Neural progenitor cell (in vitro differentiated cells): Measurements from ENCODE around the gene PADI3. TPM values are rescaled to one million over a fixed set of nuclear protein-coding genes. Genes with fewer than 3 reads are reported as not detected.

Experiments used
- DNase-seq: peaks from one replicate; pipeline ENCODE4 v3.0.0-alpha.2; 2016; ENCODE audit warnings: low spot score
- H2AFZ ChIP-seq: fragments of 200-600 bp; sonication (generic); replicated peaks from 2 replicates; pipeline ENCODE4 v1.6.1; 2016; ENCODE audit warnings: antibody characterized with exemption
- H3F3A ChIP-seq: fragments of 200-600 bp; sonication (generic); 2 replicates; pipeline ENCODE4 v1.6.1; 2016; ENCODE audit warnings: antibody characterized with exemption, low read depth
- H3K27ac ChIP-seq: fragments of 200-600 bp; sonication (generic); 2 replicates; pipeline ENCODE4 v1.5.1; 2016; ENCODE audit warnings: mild to moderate bottlenecking
- H3K27me3 ChIP-seq: fragments of 200-600 bp; sonication (generic); 2 replicates; pipeline ENCODE4 v1.6.1; 2016; ENCODE audit warnings: mild to moderate bottlenecking, moderate library complexity
- H3K36me3 ChIP-seq: fragments of 200-600 bp; sonication (generic); 2 replicates; pipeline ENCODE4 v1.5.1; 2016
- H3K4me1 ChIP-seq: fragments of 200-600 bp; sonication (generic); 2 replicates; pipeline ENCODE4 v1.6.1; 2016; ENCODE audit warnings: mixed run types
- H3K4me2 ChIP-seq: fragments of 200-600 bp; sonication (generic); 2 replicates; pipeline ENCODE4 v1.6.1; 2016
- H3K4me3 ChIP-seq: fragments of 200-600 bp; sonication (generic); 2 replicates; pipeline ENCODE4 v1.5.1; 2016
- H3K79me2 ChIP-seq: fragments of 200-600 bp; sonication (generic); 2 replicates; pipeline ENCODE4 v1.6.1; 2016; ENCODE audit warnings: low read depth
- H3K9ac ChIP-seq: fragments of 200-600 bp; sonication (generic); 2 replicates; pipeline ENCODE4 v1.6.1; 2016
- H3K9me3 ChIP-seq: fragments of 200-600 bp; sonication (generic); 2 replicates; pipeline ENCODE4 v1.5.1; 2016; ENCODE audit warnings: low read depth
- H4K20me1 ChIP-seq: fragments of 200-600 bp; sonication (generic); 2 replicates; pipeline ENCODE4 v1.6.1; 2016; ENCODE audit warnings: low read depth
- H3K27ac Mint-ChIP-seq: 3 replicates; pipeline ENCODE4 v1.8.0; 2021; ENCODE audit warnings: mixed read lengths
- H3K27me3 Mint-ChIP-seq: 2 replicates; pipeline ENCODE4 v1.8.0; 2022; ENCODE audit warnings: low read depth, mild to moderate bottlenecking, inconsistent platforms, moderate library complexity, mixed read lengths; ENCODE audit not compliant: insufficient read depth
- H3K36me3 Mint-ChIP-seq: 3 replicates; pipeline ENCODE4 v1.8.0; 2021; ENCODE audit warnings: mixed read lengths
- H3K4me1 Mint-ChIP-seq: 3 replicates; pipeline ENCODE4 v1.8.0; 2021; ENCODE audit warnings: mixed read lengths
- H3K4me3 Mint-ChIP-seq: 3 replicates; pipeline ENCODE4 v1.8.0; 2021; ENCODE audit warnings: mild to moderate bottlenecking, moderate library complexity, mixed read lengths
- H3K9me3 Mint-ChIP-seq: 3 replicates; pipeline ENCODE4 v1.8.0; 2020; ENCODE audit warnings: mixed read lengths
- CTCF ChIP-seq: fragments of 200-600 bp; sonication (generic); IDR thresholded peaks from 2 replicates; pipeline ENCODE4 v1.5.1; 2017; ENCODE audit warnings: antibody characterized with exemption, mild to moderate bottlenecking
- EZH2 ChIP-seq: fragments of 200-600 bp; sonication (generic); IDR thresholded peaks from 2 replicates; pipeline ENCODE4 v1.6.1; 2017; ENCODE audit warnings: antibody characterized with exemption, mild to moderate bottlenecking, moderate library complexity
- EZH2phosphoT487 ChIP-seq: fragments of 200-600 bp; sonication (generic); IDR thresholded peaks from 2 replicates; pipeline ENCODE4 v1.6.1; 2017; ENCODE audit warnings: antibody characterized with exemption
- total RNA-seq: library from RNA; depleted of rRNA; stranded (reverse); fragments of >200 nt; gene quantifications from 2 replicates; pipeline ENCODE4 v1.2.3, GENCODE V29; 2015; ENCODE audit warnings: low replicate concordance

PADI3 gene
- total RNA-seq, 1 donor from 2014 or later, result 1.0 TPM

- H3K9me3 Mint-ChIP-seq, result no peaks in the 10 kb centered on the region
- no peak overlapping the region for H3K27ac Mint-ChIP-seq
- H3K4me3 ChIP-seq, result no peak overlapping the region
These were observed 64.8 kb downstream of the PADI3 start for GRCh38 chr1:17313530-17314309.

GRCh38 chr1:17314491-17314971 is 65.6 kb downstream of the PADI3 start:
- Histone ChIP-seq H3K4me3 (no peak overlapping the region), H2AFZ (no peak overlapping the region), H3K9me3 (no peaks in the 10 kb centered on the region), H3K4me1 (peaks cover under 1% of the 10 kb centered on the region), H4K20me1 (no peaks in the 10 kb centered on the region), H3K4me2 (no peak overlapping the region), H3K79me2 (no peaks in the 10 kb centered on the region), H3K27ac (no peak overlapping the region), H3K36me3 (no peaks in the 10 kb centered on the region), H3F3A (no peaks in the 10 kb centered on the region), H3K9ac (no peak overlapping the region), H3K27me3 (no peaks in the 10 kb centered on the region)
- Mint-ChIP-seq H3K27me3 (peaks cover 25% of the 10 kb centered on the region), H3K9me3 (peaks cover 4% of the 10 kb centered on the region), H3K36me3 (no peaks in the 10 kb centered on the region), H3K4me1 (peaks cover 17% of the 10 kb centered on the region), H3K27ac (no peak overlapping the region), H3K4me3 (no peak overlapping the region)
- DNase-seq, result no peak
- TF ChIP-seq EZH2 (no peak), EZH2phosphoT487 (no peak), CTCF (no peak)

More at GRCh38 chr1:17313530-17314309, 64.8 kb downstream of the PADI3 start:
- peaks cover 25% of the 10 kb centered on the region for H3K4me1 Mint-ChIP-seq
- DNase-seq, result no peak
- Histone ChIP-seq H4K20me1 (no peaks in the 10 kb centered on the region), H3K36me3 (no peaks in the 10 kb centered on the region), H3K4me1 (peaks cover 5% of the 10 kb centered on the region), H3F3A (no peaks in the 10 kb centered on the region), H2AFZ (no peak overlapping the region), H3K79me2 (no peaks in the 10 kb centered on the region), H3K9me3 (no peaks in the 10 kb centered on the region), H3K27ac (no peak overlapping the region), H3K27me3 (no peaks in the 10 kb centered on the region), H3K4me2 (no peak overlapping the region), H3K9ac (no peak overlapping the region)
- TF ChIP-seq EZH2 (no peak), CTCF (no peak), EZH2phosphoT487 (no peak)
- H3K36me3 Mint-ChIP-seq, result no peaks in the 10 kb centered on the region
- no peak overlapping the region for H3K4me3 Mint-ChIP-seq
- peaks cover 28% of the 10 kb centered on the region for H3K27me3 Mint-ChIP-seq

DNA sequence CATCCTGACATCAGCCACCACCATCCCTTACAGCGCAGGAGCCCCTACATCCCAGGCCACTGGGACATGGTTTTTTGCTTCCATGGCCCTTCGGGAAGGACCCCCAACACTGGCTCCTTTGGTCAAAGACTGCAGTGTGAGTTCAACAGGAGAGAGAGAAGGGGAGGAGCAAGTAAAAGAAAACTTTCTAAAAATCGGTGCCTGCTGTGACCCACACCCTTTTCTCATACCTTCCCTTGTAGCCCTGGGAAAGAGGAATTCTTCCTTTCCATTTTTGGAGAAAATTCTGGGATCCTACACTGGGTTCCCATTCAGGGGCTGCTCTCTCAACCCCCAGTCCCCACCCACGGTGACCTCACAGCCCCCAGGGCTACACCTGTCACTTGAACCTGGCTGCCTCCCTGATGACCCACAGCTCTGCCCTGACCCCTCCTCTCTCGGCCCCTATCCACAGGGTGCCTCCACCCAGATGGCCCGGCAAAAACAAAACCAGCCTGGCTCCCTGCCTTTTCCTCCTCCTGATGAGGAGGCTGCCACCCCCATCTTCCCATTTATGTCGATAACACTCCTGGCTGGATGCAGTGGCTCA is 66.7 kb downstream of the PADI3 start:
- no peak for TF ChIP-seq EZH2
- no peak for TF ChIP-seq CTCF
- Histone ChIP-seq H3K36me3 (no peaks in the 10 kb centered on the region), H4K20me1 (no peaks in the 10 kb centered on the region), H3K4me2 (no peak overlapping the region), H3K9ac (no peak overlapping the region), H3K27ac (no peak overlapping the region), H3K27me3 (no peaks in the 10 kb centered on the region), H3K4me3 (no peak overlapping the region), H3K79me2 (no peaks in the 10 kb centered on the region), H3K9me3 (no peaks in the 10 kb centered on the region), H3K4me1 (no peaks in the 10 kb centered on the region), H3F3A (no peaks in the 10 kb centered on the region), H2AFZ (no peak overlapping the region)
- no peak overlapping the region for H3K4me3 Mint-ChIP-seq
- no peak overlapping the region for H3K27ac Mint-ChIP-seq
- H3K4me1 Mint-ChIP-seq, result peaks cover 10% of the 10 kb centered on the region
- DNase-seq, result no peak
- no peaks in the 10 kb centered on the region for H3K36me3 Mint-ChIP-seq
- H3K27me3 Mint-ChIP-seq, result peaks cover 19% of the 10 kb centered on the region
- H3K9me3 Mint-ChIP-seq, result peaks cover 4% of the 10 kb centered on the region
